Gastrocnemius medialis (tissue), 4 donors: ENCODE measurements around the gene IFT88.

Experiments used
- POLR2A ChIP-seq, 2 donors: fragments of 450-650 bp; IDR thresholded peaks; one replicate each; pipeline ENCODE4 v1.6.1; 2017; ENCODE audit warnings: antibody characterized with exemption in 2 of 2, mild to moderate bottlenecking in 2 of 2, moderate library complexity in 2 of 2
- TF ChIP-seq, protein P1 (sequence below), 5 experiments: fragments of 450-650 bp in 3 of 5; fragments of 200-600 bp in 2 of 5; sonication (generic) in 2 of 5; IDR thresholded peaks in 4 of 5; conservative IDR thresholded peaks in 1 of 5; 1 replicate in 4 of 5; 2 replicates in 1 of 5; pipeline ENCODE4 v1.5.1; 2016 to 2019; ENCODE audit warnings: antibody characterized with exemption in 5 of 5, mild to moderate bottlenecking in 3 of 5, moderate library complexity in 3 of 5

DNA sequence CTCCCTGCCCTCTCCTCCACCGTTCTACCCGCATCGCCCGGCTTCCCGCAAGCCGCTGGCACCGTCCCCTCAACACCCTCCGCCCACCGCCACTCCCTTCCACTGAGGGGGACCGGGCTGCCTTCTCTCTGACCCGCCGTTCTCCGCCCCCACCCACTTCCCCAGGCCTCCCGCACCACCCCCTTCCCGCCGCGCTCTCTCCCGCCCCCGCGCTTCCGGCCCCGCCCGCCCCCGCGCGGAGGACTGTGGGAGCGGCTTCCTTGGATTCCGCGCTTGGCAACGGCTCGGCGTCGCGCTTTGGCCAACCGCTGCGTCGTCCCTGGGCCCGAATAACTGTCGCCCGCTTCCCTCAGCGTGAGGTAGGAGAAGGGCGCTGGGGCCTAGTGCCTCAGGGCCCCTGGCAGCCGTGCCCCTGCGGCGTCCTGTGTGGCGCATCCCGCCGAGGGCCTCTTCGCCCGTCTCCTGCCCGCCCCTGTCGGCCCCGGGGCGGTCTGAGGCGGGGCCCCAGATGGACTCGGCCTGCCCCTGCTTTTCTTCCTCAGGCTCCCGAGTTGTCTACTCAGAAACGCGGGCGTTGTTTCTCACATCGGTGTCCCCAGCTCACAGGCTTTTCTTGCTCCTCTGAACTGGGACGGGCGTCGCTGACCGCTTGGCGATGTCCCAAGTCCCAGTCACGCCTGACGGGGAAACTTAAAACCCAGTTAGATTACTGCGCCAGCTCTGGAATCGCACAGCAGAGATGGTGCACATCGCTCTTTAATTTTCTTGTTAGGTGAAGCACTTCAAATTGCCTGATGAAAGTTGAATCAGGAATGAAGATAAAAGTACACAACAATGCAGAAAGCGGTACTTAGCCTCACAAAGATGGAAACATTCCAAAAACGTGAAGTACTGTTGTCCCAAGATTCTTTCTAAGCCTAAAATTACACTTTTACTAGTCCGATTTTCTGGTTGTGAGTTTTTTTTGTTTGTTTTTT lies at the start of gene IFT88:
- TF ChIP-seq, protein P1, sequence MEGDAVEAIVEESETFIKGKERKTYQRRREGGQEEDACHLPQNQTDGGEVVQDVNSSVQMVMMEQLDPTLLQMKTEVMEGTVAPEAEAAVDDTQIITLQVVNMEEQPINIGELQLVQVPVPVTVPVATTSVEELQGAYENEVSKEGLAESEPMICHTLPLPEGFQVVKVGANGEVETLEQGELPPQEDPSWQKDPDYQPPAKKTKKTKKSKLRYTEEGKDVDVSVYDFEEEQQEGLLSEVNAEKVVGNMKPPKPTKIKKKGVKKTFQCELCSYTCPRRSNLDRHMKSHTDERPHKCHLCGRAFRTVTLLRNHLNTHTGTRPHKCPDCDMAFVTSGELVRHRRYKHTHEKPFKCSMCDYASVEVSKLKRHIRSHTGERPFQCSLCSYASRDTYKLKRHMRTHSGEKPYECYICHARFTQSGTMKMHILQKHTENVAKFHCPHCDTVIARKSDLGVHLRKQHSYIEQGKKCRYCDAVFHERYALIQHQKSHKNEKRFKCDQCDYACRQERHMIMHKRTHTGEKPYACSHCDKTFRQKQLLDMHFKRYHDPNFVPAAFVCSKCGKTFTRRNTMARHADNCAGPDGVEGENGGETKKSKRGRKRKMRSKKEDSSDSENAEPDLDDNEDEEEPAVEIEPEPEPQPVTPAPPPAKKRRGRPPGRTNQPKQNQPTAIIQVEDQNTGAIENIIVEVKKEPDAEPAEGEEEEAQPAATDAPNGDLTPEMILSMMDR (IDR thresholded peaks at IDR 0.05 in 4 of 5, conservative IDR thresholded peaks at IDR 0.05 in 1 of 5) = peak in 2 of 5 experiments; percentile 26 to 33
- TF ChIP-seq POLR2A (IDR thresholded peaks at IDR 0.05) = peak; percentile 51 to 59
